Right cardiac atrium (tissue), 5 donors: ENCODE results near the gene TAF4. TPM values are rescaled to one million over a fixed set of nuclear protein-coding genes. Genes with fewer than 3 reads are reported as not detected.
"Not testable (repeated sequence)": the region's sequence is repeated elsewhere in the genome, so short reads cannot be mapped to it uniquely, and the experiment has no call there.

Experiments
- ATAC-seq, 2 donors: fragments of 200-7000 bp; cut with Tn5 transposase; one replicate each; pipeline versions ENCODE4 v1.8.0 to v1.9.1; 2020; ENCODE audit warnings: moderate library complexity in 2 of 2, mild to moderate bottlenecking in 1 of 2
- DNase-seq, 3 donors: peaks; one replicate each; pipeline ENCODE4 v3.0.0-alpha.2; 2020
- H3K27ac ChIP-seq: one replicate; pipeline ENCODE4 v1.5.1; 2013; ENCODE audit warnings: mild to moderate bottlenecking, low read length, control low read depth, moderate library complexity
- H3K27me3 ChIP-seq: one replicate; pipeline ENCODE4 v1.6.1; 2013; ENCODE audit not compliant: control insufficient read depth, insufficient read depth
- H3K4me1 ChIP-seq: one replicate; pipeline ENCODE4 v1.6.1; 2013; ENCODE audit warnings: low read length; ENCODE audit not compliant: control insufficient read depth, insufficient read depth
- H3K4me3 ChIP-seq: one replicate; pipeline ENCODE4 v1.5.1; 2013; ENCODE audit warnings: low read length, control low read depth
- H3K9me3 ChIP-seq: one replicate; pipeline ENCODE4 v1.6.1; 2013; ENCODE audit warnings: low read length; ENCODE audit not compliant: control insufficient read depth
- WGBS: extraction: QIAGEN DNeasy Blood & Tissue Kit; methylation state at CpG from one replicate; pipeline ENCODE4 v1.1.7; 2013; 5-methylcytosine and 5-hydroxymethylcytosine counted together
- intact Hi-C, 4 donors: fragments of 100-400 bp; cut with DNase I; formaldehyde crosslinking; loops; one replicate each; pipeline versions ENCODE4 v1.11.0 to v1.14.0; 2022 to 2023
- polyA plus RNA-seq: library from polyadenylated mRNA; stranded (reverse); fragments of 200-250 nt; gene quantifications from one replicate; pipeline ENCODE4 v1.2.3, GENCODE V29; 2013
- total RNA-seq, 4 donors: library from RNA; stranded (reverse); fragmentation: NEBNext Ultra II Directional; extraction: Animal tissue kit (Norgen Biotek cat#: 25700); gene quantifications; one replicate each; pipeline ENCODE4 v1.2.1, GENCODE V29; 2021
- donor health status: healthy with polysubstance abuse.
- donor health status: DM: no; HTN: yes; CAD: no.
- donor health status: DM: no; HTN: no; CAD: no.
- donor health status: DM: no; HTN: yes; CAD: no; lungs with severe emphysema.
- donor health status: DM: yes; HTN: yes; CAD: no.

The TAF4 gene
- total and polyA plus RNA-seq, 5 donors: 3.8 to 13.6 (median 8.3) TPM

DNA sequence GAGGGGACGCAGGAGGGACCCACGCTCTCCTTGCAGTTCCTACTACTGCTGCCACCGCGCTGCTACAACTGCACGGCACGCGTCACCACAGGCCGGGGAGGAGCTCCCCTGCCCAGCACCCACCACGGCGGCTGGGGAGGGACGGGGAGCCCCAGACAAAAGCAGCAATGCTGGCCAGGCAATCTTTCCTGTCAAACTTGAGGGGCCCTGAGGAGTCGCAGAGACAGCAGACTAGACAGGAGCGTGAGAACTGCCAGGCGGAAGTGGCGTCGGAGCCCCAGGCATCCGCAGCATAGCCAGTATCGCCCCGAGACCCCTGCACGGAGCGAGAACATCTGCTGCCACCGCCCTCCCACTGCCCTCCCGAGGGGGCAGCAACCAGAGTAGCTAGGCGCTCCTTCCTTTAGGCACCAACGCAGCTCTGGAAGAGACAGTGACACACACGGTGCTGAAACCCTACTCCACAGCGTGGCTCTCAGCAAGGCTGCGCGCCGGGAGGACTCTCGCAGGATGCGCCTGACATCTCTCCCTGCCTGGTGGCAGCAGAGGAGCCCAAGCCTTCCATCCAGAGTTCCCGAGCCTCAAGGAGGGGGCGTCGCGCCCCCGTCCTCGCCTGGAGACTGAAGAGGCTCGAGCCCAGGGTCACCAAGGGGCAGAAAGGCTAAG lies 2.2 kb downstream of the TAF4 start:
- ATAC-seq (peak; percentile 4 to 12), DNase-seq (peak in 1 of 3 donors; percentile 61)
- 59% methylated on average over 39 of the region's 39 CpGs for WGBS
- peaks cover 6% of the 10 kb centered on the region for H3K4me1 ChIP-seq
- no peak overlapping the region for H3K27ac ChIP-seq
- H3K4me3 ChIP-seq: no peak overlapping the region
- H3K27me3 ChIP-seq: no peaks in the 10 kb centered on the region
- intact Hi-C loops: loop anchor here in 2 of 4 donors (5.0 to 10.0 kb wide), 2 partner anchors 61 to 69 kb away; partner anchors contain the start of gene LSM14B (in 1 of the 2)
- H3K9me3 ChIP-seq: no peaks in the 10 kb centered on the region

DNA sequence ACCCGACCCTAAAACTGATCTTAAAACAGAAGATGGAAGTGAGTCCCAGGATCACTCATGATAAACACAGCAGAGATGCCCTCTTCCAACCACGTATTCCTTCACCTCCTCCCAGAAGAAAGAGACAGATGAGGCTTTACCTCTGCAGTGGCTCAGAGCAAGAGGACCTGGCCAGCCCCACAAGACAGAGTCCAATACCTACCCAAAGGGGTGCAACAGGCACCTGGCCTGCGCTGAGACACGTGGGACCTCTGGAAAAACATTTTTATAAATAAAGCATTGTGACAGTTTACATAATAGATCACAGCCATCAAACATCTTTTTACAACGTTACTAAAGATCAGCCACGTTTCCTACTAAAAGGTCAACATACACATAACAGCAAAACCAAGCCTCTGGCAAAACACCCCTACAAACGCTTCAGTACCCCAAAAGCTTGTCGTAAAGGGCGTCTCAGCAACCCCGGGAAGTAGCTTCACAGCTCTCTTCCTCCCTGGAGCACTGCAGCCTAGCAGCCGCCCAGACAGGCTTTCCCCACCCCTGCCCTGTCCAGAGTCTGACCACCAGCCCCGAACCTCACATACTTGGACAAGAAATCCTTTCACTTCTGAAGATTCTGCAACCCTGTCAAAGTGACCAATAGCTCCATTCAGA lies 2.9 kb downstream of the TAF4 start:
- DNase-seq: no peak
- 71% methylated on average over 12 of the region's 12 CpGs for WGBS
- no peak for ATAC-seq
- H3K27me3 ChIP-seq: no peaks in the 10 kb centered on the region
- H3K27ac ChIP-seq: no peak overlapping the region
- intact Hi-C loops: loop anchor here in 2 of 4 donors (5.0 to 10.0 kb wide), 2 partner anchors 62 to 70 kb away; partner anchors contain the start of gene LSM14B (in 1 of the 2)
- H3K4me3 ChIP-seq: no peak overlapping the region
- no peaks in the 10 kb centered on the region for H3K9me3 ChIP-seq
- peaks cover 6% of the 10 kb centered on the region for H3K4me1 ChIP-seq

DNA sequence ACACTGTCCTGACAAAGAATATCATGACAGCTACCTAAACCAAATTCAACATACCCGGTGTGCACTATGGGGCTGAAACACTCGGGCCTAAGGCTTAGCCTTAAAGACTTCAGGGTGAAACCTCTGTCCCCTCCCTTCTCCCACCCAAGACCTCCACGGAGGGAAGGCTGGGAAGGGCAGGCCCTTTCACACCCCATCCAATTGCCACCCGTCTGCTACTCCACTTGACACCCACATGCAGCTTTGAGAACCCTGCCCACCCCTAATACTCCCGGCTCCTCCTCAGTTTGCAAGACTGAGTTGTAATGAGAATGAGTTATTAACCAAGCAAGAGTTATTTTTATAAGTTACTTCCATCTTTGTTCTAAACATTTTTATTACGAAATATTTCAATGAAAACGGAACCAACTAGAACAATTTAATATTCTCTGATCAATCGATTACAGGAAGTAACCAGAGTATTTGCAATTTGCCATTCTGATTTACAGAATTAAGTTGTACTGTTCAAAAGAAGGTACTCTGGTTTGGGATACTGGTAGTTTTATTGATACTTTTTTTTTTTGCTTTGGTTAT lies 3.7 kb downstream of the TAF4 start:
- 81% methylated on average over 8 of the region's 8 CpGs for WGBS
- intact Hi-C loops: loop anchor here in 2 of 4 donors (5.0 to 10.0 kb wide), 2 partner anchors 63 to 70 kb away; partner anchors contain the start of gene LSM14B (in 1 of the 2)
- Histone ChIP-seq H3K4me1 (peaks cover 6% of the 10 kb centered on the region), H3K9me3 (no peaks in the 10 kb centered on the region), H3K4me3 (no peak overlapping the region), H3K27ac (no peak overlapping the region), H3K27me3 (no peaks in the 10 kb centered on the region)
- DNase-seq (no peak), ATAC-seq (no peak)

DNA sequence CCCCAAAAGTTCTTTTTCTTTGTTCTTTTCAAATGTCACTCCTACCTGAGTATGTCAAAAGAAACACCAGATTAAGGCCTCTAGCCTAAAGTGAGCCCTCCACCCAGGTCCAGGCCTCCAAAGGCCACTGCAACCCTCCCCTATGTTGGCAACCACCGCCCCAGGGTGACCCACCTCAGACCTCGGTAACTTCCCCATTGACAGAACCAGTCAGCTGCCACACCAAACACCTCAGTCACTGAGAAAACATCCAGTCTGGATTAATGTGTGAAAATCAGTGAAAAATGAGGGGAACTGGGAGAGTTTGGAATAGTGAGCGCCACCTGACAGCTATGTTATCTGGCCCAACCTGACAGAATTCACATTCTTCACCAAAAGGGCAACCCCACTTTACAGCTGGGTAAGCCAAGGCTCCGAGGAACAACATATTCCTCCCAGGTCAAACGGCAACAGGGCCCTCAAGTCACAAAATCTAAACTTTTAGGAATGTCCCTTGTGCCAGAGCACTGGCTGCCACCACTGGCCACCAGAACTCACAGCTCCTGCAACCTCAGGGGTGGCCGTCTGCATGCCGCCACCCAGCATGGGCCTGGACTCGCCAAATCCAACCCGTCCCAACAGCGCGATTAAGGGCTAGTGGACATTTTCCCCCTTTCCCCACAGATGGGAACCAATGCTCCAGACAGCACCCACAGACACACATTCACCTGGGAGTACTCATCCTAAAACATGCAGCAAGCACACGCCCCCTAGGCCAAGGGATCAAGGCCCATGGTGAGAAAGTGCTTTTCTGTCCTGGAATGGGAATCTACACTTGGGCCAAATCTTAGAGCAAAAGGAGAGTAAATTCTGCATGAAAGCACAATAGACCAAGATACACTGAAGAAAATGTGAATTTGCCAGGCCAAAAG lies 4.8 kb downstream of the TAF4 start:
- no peak for ATAC-seq
- 94% methylated on average over 12 of the region's 12 CpGs for WGBS
- intact Hi-C loops: loop anchor here in 2 of 4 donors (5.0 to 10.0 kb wide), 2 partner anchors 64 to 71 kb away; partner anchors contain the start of gene LSM14B (in 1 of the 2)
- no peak overlapping the region for H3K4me3 ChIP-seq
- no peak overlapping the region for H3K27ac ChIP-seq
- peaks cover 6% of the 10 kb centered on the region for H3K4me1 ChIP-seq
- H3K27me3 ChIP-seq: no peaks in the 10 kb centered on the region
- H3K9me3 ChIP-seq: no peaks in the 10 kb centered on the region
- no peak for DNase-seq

DNA sequence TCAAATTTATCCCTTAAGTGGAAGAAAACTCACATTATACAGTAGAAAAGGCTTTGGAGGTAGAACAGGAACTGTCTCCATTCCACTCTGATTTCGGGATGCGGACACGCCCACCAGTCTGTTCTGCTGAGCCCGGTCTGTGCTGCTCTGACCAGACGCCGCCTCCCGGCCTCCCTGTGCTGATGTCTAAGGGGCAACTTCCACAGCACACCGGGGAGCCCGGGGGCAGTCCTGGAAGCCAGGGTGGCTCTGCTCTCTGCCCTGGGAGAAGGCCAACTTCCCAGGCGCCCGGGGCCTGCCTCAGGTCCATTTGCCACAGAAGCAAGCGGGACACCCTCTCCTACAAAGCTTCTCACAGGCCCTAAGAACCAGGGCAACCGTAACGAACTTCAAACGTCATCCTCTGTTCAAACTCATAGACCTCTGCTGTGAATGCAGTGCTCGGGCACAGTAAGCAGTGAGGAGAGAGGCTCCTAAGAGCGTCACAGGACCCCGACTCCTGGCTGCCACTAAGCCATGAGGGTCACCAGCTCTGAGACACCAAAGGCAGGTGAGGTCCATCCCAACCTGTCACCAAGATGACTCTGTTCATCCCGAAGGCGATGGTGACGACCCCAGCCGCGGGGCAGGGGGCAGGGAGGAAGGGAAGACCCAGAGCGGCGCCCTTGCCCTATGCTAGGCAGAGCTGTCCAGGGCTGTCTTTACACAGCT lies 5.6 kb downstream of the TAF4 start:
- no peak for ATAC-seq
- peak in 1 of 3 donors; percentile 41 for DNase-seq
- Histone ChIP-seq H3K27me3 (no peaks in the 10 kb centered on the region), H3K9me3 (no peaks in the 10 kb centered on the region), H3K27ac (no peak overlapping the region), H3K4me1 (peaks cover 6% of the 10 kb centered on the region), H3K4me3 (no peak overlapping the region)
- 89% methylated on average over 25 of the region's 25 CpGs for WGBS
- intact Hi-C loops: loop anchor here in 2 of 4 donors (5.0 to 10.0 kb wide), 2 partner anchors 65 to 72 kb away; partner anchors contain the start of gene LSM14B (in 1 of the 2)

DNA sequence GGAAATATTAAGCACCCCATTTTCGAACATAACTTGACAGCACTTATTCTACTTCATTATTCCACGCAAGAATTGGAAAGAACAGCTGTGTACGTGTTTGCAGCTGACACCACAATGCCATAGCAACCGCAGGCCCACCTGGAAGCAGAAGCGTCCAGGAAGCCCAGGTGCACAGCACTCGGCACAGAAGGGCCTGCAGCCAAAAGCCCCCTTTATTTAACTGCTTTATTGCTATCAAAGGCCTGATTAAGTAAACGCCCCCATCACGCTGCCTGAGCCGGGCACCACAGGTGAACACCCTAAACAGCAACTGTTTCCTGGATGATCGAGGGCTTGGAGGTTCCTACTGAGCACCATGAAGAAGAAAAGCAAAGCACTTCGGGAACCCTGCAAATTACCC lies 6.3 kb downstream of the TAF4 start:
- Histone ChIP-seq H3K4me3 (no peak overlapping the region), H3K27ac (no peak overlapping the region), H3K27me3 (no peaks in the 10 kb centered on the region), H3K4me1 (peaks cover 6% of the 10 kb centered on the region), H3K9me3 (no peaks in the 10 kb centered on the region)
- DNase-seq (peak in 1 of 3 donors; percentile 36), ATAC-seq (no peak)
- 93% methylated on average over 11 of the region's 11 CpGs for WGBS
- intact Hi-C loops: no loop called here

DNA sequence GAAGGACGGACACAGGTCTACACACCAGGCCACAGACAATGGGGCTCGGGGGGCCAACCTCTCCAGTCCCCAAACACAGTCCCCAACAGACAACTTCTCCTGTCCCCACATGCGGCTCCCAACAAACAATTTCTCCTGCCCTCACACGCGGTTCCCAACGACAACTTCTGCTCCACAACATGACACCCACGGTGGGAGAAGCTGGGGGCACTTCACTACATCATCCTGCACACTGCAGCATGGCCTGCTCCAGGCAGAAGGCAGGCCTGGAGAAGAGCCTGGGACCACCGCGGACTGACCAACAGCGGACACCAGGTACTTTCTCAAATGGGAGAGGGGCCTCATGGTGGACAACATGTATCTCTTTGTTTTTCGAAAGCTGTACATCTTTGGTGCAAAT lies 6.7 kb downstream of the TAF4 start:
- 94% methylated on average over 11 of the region's 11 CpGs for WGBS
- ATAC-seq (no peak), DNase-seq (no peak)
- no peak overlapping the region for H3K4me3 ChIP-seq
- H3K27ac ChIP-seq: no peak overlapping the region
- peaks cover 1% of the 10 kb centered on the region for H3K4me1 ChIP-seq
- H3K27me3 ChIP-seq: no peaks in the 10 kb centered on the region
- intact Hi-C loops: no loop called here
- H3K9me3 ChIP-seq: no peaks in the 10 kb centered on the region

DNA sequence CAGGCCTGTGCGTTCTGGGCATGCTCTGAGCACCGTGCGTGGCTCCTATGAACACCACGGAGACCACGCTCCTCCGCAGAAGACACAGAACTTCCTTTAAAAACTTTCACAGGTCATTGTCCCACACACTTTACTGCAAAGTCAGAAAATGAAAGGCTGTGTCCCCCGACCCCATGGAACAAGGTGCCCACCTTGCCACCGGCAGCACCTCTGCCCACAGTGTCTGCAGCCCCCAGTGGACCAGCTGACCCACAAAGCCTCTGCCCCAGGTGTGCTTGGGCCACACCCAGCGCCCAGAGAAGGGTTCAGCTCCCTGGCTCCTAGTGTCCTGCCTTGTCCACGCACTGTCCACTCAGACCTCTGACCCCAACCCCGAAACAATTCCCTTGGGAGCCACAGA lies 8.7 kb downstream of the TAF4 start:
- intact Hi-C loops: no loop called here
- Histone ChIP-seq H3K4me3 (no peak overlapping the region), H3K4me1 (no peaks in the 10 kb centered on the region), H3K27me3 (no peaks in the 10 kb centered on the region), H3K9me3 (no peaks in the 10 kb centered on the region), H3K27ac (no peak overlapping the region)
- no peak for ATAC-seq
- DNase-seq: no peak
- 92% methylated on average over 11 of the region's 11 CpGs for WGBS

DNA sequence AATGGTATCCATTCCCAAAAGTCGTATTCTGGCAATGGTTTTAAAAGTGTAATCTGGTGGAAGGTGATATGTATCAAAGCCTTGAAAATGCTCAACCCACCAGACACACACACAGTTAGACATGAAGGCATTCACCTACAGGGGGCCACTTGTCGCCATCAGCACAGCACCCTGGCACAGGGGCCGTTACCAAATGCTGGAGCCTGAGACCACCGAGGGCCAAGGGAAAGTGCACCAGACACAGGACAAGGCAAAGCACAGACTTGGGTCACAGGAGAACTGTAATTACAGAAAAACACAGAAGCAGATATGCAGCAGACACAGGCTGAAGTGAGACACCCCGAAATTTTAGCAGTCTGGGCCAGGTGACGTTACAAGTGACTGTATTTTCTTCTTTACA lies 9.3 kb downstream of the TAF4 start:
- intact Hi-C loops: no loop called here
- ATAC-seq: no peak
- Histone ChIP-seq H3K4me1 (no peaks in the 10 kb centered on the region), H3K9me3 (no peaks in the 10 kb centered on the region), H3K27ac (no peak overlapping the region), H3K27me3 (no peaks in the 10 kb centered on the region), H3K4me3 (no peak overlapping the region)
- no peak for DNase-seq
- whole genome bisulfite sequencing: 76% methylated on average over 6 of the region's 6 CpGs

DNA sequence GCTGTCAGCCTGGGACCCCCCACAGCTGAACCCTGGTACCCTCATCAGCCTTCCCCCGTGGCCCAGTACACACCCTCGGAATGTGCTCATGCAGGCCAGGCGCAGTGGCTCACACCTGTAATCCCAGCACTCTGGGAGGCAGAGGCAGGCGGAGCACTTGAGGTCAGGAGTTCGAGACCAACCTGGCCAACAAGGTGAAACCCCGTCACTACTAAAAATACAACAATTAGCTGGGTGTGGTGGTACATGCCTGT lies 9.9 kb downstream of the TAF4 start:
- H3K9me3 ChIP-seq, H3K27ac ChIP-seq, H3K27me3 ChIP-seq, H3K4me3 ChIP-seq, intact Hi-C loops, DNase-seq, ATAC-seq, H3K4me1 ChIP-seq: not testable (repeated sequence)
- WGBS: 80% methylated on average over 6 of the region's 6 CpGs
